HG03097 (cell line): ENCODE data around the gene RPS27.
"Not testable (repeated sequence)": the region's sequence is repeated elsewhere in the genome, so short reads cannot be mapped to it uniquely, and the experiment has no call there.

Source experiments
- ATAC-seq: cut with Tn5 transposase; IDR thresholded peaks from one replicate; pipeline ENCODE4 v1.9.1; 2021; ENCODE audit not compliant: unreplicated experiment, low FRiP score

Gene RPS27

DNA sequence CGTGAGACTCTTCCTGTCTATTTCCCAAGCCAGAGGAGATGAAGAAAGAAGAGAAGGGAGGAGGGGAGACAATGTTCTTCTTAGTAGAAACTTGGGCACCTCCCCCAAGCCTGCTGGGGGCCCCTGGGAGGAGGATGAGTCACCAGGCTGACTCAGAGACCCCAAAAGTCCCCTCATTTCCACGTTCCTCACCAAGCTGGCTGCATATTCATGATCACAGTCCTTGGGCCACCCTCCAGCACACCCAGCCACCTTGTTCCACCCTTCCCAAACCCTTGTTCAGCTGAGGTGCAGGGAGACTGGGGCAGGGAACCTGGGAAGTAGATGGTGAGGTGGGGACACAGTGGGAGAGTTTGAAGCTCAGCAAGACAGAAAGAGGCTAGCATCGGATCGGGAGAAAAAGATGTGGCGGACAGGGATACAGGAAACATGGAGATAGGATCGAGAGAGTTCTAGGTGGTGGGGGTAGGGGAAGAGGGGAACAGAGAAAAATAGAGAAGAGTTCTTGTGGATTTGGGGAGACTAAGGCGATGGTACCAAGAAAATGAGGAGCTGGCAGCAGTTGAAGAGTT lies 5.1 kb upstream of the RPS27 start:
- ATAC-seq: no peak

DNA sequence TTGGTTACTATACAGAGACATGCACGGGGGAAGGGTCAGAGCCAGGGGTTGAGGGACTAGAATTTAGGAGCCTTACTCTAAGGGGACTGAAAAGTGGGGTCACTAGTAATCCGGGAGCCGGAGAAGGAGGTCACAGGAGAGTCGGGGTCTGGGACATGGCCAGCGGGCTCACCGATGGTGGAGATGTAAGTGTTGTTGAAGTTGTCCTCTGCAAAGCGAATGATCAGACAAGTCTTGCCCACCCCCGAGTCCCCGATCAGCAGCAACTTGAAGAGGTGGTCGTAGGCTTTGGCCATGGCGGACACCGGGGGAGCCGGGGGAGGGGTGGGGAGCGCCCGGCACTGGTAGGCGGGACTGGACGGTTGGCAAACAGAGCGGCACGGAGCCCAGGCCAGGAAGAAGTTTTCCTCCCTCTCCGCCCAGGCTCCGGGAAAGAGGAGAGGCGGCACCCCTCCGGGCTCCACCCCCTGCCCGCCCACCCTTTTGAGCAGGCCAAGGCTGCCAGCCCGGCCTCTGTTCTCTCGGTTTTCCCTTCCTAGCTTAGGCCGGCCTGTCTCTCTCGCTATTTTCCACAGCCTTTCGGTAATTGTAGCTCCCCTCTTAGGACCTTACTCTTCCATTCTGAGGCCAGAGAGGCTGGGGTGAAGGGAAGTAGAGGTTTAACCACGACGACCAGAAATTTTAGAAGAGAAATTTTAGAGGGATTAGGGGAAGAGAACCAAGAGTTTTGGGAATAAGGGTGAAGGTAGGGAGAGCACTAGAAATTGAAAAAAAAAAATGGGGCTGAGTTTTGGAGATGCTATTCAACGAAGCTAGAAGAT lies 4.4 kb upstream of the RPS27 start, which contains the start of gene RAB13:
RAB13 (minus strand) TSS at position 399 of the 821 bp plus-strand sequence; CDS start at position 296, 103 bp downstream.
- ATAC-seq: no peak

DNA sequence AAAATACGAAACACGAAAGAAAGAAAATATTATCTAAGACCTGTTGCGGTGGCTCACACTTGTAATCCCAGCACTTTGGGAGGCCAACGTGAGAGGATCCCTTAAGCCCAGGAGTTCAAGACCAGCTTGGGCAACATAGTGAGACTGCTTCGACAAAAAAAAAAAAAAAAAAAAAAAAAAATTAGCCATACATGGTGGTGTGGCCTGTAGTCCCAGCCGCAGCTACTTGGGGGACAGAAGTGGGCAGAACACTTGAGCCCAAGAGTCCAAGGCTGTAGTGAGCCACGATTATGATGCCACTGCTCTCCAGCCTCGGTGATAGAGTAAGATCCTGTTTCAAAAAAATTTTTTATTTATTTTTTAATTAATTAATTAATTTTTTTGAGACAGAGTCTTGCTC lies 2.9 kb upstream of the RPS27 start:
- no peak for ATAC-seq

DNA sequence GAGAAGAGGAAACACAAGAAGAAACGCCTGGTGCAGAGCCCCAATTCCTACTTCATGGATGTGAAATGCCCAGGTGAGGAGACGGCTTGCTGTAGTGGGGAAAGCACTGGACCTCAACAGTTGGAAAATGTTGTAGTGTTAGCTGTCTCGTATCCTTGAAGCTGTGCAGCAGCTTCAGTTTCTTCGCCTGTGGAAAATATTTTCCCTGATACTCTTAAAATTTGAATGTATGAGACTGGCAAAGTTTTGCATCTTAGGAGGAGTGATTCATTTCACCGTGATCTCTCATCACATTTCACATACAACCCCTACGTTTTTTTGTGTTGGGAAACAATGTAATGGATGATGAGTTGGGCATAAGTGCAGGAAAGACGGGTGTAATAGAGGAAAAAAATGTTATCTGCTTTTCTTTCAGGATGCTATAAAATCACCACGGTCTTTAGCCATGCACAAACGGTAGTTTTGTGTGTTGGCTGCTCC lies 629 bp downstream of the RPS27 start:
- ATAC-seq: no peak

DNA sequence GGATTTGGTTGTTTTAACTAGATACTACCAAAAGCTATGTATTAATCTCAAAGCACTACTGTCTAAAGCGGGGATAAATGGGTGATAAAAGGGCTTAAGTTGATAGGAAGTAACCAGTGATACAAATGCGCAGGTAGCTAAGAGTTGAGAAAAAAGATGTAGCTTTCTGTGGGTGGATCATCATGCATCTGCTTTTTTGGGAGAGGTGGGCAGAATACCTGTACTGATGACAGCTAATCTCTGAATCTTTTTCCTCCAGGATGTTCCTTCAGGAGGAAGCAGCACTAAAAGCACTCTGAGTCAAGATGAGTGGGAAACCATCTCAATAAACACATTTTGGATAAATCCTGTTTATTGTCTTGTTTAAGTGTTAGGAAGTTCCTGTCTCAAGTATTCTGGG lies 1.2 kb downstream of the RPS27 start:
- ATAC-seq: no peak

DNA sequence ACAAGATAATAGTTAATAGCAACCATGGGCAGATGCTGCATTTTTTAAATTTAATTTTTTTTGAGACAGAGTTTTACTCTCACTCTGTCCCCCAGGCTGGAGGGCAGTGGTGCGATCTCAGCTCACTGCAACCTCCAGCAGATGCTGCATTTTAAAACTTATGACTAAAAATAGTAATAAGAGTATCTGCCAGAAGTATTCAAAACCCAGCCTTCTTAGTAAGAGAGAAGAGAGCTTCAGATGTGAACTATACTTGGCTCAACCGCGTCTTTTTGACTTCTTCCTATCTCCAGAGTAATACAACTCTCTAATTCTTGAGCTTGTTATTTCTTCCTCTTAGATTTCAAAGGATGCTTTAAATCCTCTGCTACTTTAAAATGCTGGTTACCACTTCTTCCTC lies 4.6 kb downstream of the RPS27 start:
- ATAC-seq: no peak

DNA sequence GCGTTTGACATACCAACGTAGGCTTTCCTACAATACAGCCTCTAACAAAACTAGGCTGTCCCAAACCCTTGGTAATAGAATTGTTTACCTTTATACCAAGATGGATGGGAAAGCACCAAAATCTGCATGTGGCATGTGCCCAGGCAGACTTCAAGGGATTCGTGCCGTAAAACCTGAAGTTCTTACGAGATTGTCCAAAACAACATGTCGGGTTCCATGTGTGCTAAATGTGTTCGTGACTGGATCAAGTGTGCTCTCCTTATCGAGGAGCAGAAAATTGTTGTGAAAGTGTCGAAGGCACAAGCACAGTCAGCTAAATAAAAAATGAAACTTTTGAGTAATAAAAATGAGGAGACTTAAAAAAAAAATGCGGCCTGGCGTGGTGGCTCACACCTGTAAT lies 5.1 kb downstream of the RPS27 start:
- no peak for ATAC-seq

DNA sequence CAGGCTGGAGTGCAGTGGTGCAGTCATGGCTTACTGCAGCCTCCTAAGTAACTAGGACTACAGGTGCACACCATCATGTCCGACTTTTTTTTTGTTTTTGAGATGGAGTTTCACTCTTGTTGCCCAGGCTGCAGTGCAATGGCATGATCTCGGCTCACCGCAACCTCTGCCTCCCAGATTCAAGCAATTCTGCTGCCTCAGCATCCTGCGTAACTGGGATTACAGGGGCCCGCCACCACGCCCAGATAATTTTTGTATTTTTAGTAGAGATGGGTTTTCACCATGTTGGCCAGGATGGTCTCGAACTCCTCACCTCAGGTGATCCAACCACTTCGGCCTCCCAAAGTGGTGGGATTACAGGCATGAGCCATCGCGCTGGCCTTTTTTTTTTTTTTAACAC lies 6.3 kb downstream of the RPS27 start:
- not testable (repeated sequence) for ATAC-seq

DNA sequence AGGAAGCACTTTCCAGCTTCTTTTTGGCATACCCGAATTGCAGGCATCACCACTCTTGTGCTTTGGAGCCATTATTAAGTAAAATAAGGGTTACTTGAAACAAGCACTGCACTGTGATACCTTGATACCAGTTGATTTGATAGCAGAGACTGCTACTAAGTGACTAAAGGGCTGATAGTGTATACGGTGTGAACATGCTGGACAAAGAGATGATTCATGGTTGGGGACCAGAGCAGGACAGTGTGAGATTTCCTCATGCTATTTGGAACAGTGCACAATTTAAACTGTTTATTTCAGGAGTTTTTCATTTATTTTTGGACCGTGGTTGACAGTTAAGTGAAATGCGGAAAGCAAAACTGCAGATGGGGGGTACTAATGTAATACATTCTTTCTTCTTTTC lies 9.9 kb downstream of the RPS27 start:
- no peak for ATAC-seq

DNA sequence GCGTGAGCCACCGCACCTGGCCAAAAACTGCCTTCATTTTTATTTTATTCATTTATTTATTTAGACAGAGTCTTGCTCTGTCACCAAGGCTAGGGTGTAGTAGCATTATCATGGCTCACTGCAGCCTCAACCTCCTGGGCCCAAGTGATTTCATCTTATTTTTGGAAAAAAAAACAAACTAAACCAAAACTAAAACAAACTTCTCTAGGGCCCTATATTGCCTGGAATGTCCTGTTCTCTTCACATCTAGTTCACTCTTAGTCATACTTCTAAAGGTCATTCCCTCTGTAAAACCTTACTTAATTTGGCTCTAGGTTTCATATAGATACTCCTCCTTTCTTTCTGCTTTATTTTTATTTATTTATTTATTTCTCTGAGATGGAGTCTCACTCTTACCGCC lies 15.6 kb downstream of the RPS27 start:
- no peak for ATAC-seq

DNA sequence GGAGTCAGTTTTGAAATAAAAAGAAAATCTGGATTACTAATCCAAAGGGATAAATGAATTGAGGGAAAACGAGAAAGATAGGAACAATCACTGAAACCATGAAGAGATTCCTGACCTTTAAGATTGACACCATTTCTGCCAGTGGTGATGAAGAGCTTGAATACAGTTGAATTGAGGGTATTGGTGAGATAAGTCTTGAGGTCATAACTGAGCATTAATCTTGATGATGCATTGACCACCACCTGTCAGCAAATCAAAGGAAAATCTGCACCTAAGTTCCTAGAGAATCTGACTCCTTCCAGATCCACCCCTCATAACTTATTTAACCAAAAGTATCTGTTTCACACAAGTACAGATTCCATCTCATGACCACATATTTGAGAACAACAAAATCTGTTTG lies 21.6 kb downstream of the RPS27 start:
- ATAC-seq: no peak

DNA sequence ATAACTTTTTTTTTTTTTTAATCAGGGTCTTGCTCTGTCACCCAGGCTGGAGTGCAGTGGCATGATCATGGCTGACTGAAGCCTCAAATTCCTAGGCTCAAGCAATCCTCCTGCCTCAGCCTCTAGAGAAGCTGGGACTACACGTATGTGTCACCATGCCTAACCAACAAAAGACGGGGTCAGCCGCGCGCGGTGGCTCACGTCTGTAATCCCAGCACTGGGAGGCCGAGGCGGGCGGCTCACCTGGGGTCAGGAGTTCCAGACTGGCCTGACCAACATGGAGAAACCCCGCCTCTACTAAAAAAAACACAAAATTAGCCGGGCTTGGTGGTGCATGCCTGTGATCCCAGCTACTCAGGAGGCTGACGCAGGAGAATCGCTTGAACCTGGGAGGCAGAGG lies 22.0 kb downstream of the RPS27 start:
- ATAC-seq: not testable (repeated sequence)

DNA sequence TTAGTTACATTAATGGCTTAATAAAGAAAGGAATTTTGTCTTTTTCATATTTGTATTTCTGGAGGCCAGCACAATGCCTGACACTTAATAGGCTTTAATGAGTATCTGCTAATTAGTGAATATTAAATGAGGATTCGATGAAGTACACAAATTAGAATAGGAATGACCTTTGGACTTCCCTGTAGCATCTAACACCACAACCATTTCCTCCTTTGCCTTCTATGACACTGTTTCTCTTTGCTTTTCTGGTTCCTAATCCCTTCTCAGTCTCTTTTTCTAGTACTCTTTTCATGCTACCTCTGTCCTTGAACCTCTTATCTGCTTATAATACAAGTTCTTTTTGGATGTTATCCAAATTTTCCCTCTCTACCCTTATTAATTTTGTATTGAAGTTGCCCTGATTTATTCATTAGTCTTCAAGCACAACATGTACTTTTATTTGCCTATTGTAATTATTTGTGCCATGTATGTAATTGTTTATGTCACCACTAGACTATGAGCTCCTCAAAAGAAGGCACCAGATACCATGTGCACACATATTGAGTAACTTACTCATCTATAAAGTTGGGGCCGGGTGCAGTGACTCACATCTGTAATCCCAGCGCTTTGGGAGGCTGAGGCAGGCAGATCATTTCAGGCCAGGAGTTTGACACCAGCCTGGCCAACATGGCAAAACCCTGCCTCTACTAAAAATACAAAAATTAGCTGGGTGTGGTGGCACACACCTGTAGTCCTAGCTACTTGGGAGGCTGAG lies 23.8 kb downstream of the RPS27 start:
- ATAC-seq: no peak

DNA sequence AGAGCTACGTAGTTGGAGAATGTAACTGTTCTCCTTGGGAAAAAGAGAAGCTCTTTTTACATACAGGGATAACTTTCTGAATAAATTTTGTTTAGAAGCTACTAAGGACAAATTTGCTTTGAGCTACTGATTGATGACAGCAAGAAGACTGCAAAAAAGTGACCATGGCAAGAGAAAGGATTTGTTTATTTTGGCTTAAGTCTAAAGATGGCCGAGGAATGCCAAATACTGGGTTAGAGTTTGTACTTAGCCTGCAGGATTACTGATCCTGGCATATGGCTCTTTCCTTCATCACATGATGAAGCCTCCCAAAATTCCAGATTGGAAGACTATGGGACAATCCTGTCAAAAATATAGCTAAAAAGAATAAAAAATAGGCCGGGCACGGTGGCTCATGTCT lies 28.7 kb downstream of the RPS27 start:
- ATAC-seq: no peak

DNA sequence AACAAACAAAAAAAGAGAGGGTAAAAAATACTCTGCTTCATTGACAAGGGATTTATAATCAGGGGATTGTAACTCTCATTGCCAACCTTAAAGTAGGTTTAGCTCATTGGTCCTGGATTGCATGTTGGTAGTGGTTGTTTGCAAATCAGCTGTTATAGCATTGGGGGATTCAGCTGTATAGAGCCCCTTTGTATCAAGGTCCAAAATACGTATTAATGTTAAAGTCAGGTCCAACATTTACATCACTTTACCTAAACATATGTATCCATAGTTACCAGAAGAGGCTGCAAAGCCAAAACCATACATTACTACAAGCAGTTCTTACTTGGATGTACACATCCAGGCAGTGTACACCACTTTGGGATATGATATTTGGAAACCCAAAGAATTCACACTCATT lies 29.4 kb downstream of the RPS27 start:
- ATAC-seq: no peak

DNA sequence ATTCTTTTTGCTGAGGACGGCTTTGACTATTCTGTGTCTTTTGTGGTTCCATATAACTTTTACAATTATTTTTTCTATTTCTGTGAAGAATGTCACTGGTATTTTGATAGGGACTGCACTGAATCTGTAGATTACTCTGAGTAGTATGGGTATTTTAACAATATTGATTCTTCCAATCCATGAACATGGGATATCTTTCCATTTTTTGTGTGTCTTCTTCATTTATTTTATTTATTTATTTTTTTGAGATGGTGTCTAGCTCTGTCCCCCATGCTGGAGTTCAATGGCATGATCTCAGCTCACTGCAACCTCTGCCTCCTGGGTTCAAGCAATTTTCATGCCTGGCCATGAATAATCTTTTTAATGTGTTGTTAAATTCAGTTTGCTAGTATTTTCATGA lies 43.1 kb downstream of the RPS27 start:
- not testable (repeated sequence) for ATAC-seq
